ENCODE measurements around the gene ROPN1L. TPM values are rescaled to one million over a fixed set of nuclear protein-coding genes. Genes with fewer than 3 reads are reported as not detected.

The ROPN1L gene
- total and polyA plus RNA-seq, 10 of the 15 experiments (the other 5 are each of a cell fraction or from before 2014, with no cell fraction given): 0.07 to 0.38 (median 0.22) TPM; not detected in 6

GRCh38 chr5:10461041-10461440 lies 19.4 kb downstream of the ROPN1L start (continued):
- TF ChIP-seq ZZZ3 (IDR thresholded peaks at IDR 0.05; ENCODE audit: control insufficient read depth, insufficient read length, low read depth) (no peak), FOS (IDR thresholded peaks at IDR 0.05; ENCODE audit: borderline replicate concordance, extremely low read depth, insufficient read length) (no peak), RAD51 (IDR thresholded peaks at IDR 0.05) (no peak), CUX1 (IDR thresholded peaks at IDR 0.05; ENCODE audit: insufficient replicate concordance, low read depth, low read length) (no peak)

GRCh38 chr5:10461904-10462555 lies 20.4 kb downstream of the ROPN1L start:
- no TSS peak for BruUV-seq (replicated peaks)
- DNase-seq (ENCODE audit: low read depth, low spot score) (no peak), ATAC-seq (no peak), FAIRE-seq (no peak)
- H3K9me3 ChIP-seq (replicated peaks; ENCODE audit: control insufficient read depth, insufficient read depth, low read length): no peaks in the 10 kb centered on the region
- H3K36me3 ChIP-seq (ENCODE audit: control insufficient read depth in 2 of 2, insufficient read depth in 2 of 2, low read length in 1 of 2): no peaks in the 10 kb centered on the region
- no peaks in the 10 kb centered on the region for H3K79me2 ChIP-seq (ENCODE audit: control insufficient read depth, insufficient read depth, low read length)
- POLR2A ChIA-PET: no interaction called here
- WGBS (ENCODE audit: insufficient coverage, insufficient replicate concordance, low lambda C conversion rate, missing lambda C conversion rate): 44% methylated on average over 10 of the region's 10 CpGs
- SMC1A ChIA-PET (ENCODE audit: uncharacterized antibody, unreplicated experiment): interaction anchor here (0.8 kb wide), 1 partner anchor 28 kb away, joined by 3 read pairs; no protein-coding TSS in a partner anchor
- in situ Hi-C loops (cut with MboI) (loop anchor here (25.0 kb wide), 2 partner anchors 725 to 1550 kb away; no protein-coding TSS in a partner anchor), intact Hi-C loops (cut with micrococcal nuclease; ENCODE audit: unreplicated experiment) (no loop called here)
- no peaks in the 10 kb centered on the region for H3K4me1 ChIP-seq (ENCODE audit: control insufficient read depth, insufficient read depth, low read length)
- no peak overlapping the region for H3K9ac ChIP-seq (ENCODE audit: control insufficient read depth, insufficient read depth, low read length)
- no peak overlapping the region for H3K27ac ChIP-seq (ENCODE audit: control insufficient read depth, insufficient read depth)
- CTCF ChIA-PET: interaction anchor here (0.5 to 3.9 kb wide), 2 partner anchors 65 to 167 kb away, joined by 3 to 17 read pairs; no protein-coding TSS in a partner anchor
- H3K4me3 ChIP-seq: no peak overlapping the region
- no peak overlapping the region for H3K4me2 ChIP-seq (ENCODE audit: control insufficient read depth, insufficient read depth)
- no peaks in the 10 kb centered on the region; a peak in 2 of 4 replicates for H3K27me3 ChIP-seq (replicated peaks in 1 of 2; ENCODE audit: control insufficient read depth in 2 of 2, insufficient read depth in 2 of 2, low read length in 1 of 2)
- H2AFZ ChIP-seq (ENCODE audit: control insufficient read depth, low read depth, low read length): no peak overlapping the region
- no peaks in the 10 kb centered on the region for H4K20me1 ChIP-seq (ENCODE audit: control insufficient read depth, insufficient read depth)
- RAD21 ChIA-PET (ENCODE audit: unreplicated experiment): interaction anchor here (0.7 kb wide), 1 partner anchor 166 kb away, joined by 5 read pairs; no protein-coding TSS in a partner anchor
- TF ChIP-seq ZNF384 (IDR thresholded peaks at IDR 0.05; ENCODE audit: borderline replicate concordance, low read depth, low read length) (no peak), SMC3 (IDR thresholded peaks at IDR 0.05; ENCODE audit: borderline replicate concordance, low read length) (no peak), BCL3 (IDR thresholded peaks at IDR 0.05; ENCODE audit: borderline replicate concordance, insufficient read depth, low read depth, low read length, poor library complexity, severe bottlenecking) (no peak), HSF1 (IDR thresholded peaks at IDR 0.05; ENCODE audit: low read depth, low read length) (no peak), PKNOX1 (IDR thresholded peaks at IDR 0.05) (no peak), MTA2 (IDR thresholded peaks at IDR 0.05; ENCODE audit: low read depth) (no peak), CREB1 (IDR thresholded peaks at IDR 0.05; ENCODE audit: low read depth) (no peak), POLR2A (IDR thresholded peaks at IDR 0.05; ENCODE audit: low read depth, low read length) (no peak), JUNB (IDR thresholded peaks at IDR 0.05) (no peak)

Measured in GM12878 (cell line).